Urinary bladder (tissue), 4 donors: ENCODE measurements around the gene POC1A. TPM values are rescaled to one million over a fixed set of nuclear protein-coding genes. Genes with fewer than 3 reads are reported as not detected.

ENCODE experiments used
- DNase-seq: peaks from one replicate; pipeline ENCODE4 v3.0.0-alpha.2; 2015; ENCODE audit errors: extremely low spot score
- H3K27ac ChIP-seq: one replicate; pipeline ENCODE4 v1.5.1; 2013; ENCODE audit warnings: low read depth, mild to moderate bottlenecking, moderate library complexity
- H3K36me3 ChIP-seq: one replicate; pipeline ENCODE4 v1.6.1; 2013; ENCODE audit warnings: mild to moderate bottlenecking, moderate library complexity; ENCODE audit not compliant: insufficient read depth
- H3K4me1 ChIP-seq: one replicate; pipeline ENCODE4 v1.6.1; 2013; ENCODE audit warnings: mild to moderate bottlenecking, moderate library complexity; ENCODE audit not compliant: insufficient read depth
- H3K4me3 ChIP-seq: one replicate; pipeline ENCODE4 v1.5.1; 2013; ENCODE audit warnings: low read depth, low read length
- WGBS: extraction: QIAGEN DNeasy Blood & Tissue Kit; methylation state at CpG from one replicate; pipeline ENCODE4 v1.1.7; 2013; 5-methylcytosine and 5-hydroxymethylcytosine counted together
- polyA plus RNA-seq: library from polyadenylated mRNA; stranded (reverse); fragments of 200-250 nt; gene quantifications from one replicate; pipeline ENCODE4 v1.2.3, GENCODE V29; 2013
- total RNA-seq: library from RNA; depleted of rRNA; stranded (reverse); fragments of >200 nt; gene quantifications from one replicate; pipeline ENCODE4 v1.2.3, GENCODE V29; 2014
- donor health status: healthy with polysubstance abuse.
- donor health status: healthy.

Gene POC1A
- total and polyA plus RNA-seq, 2 donors = 2.5 to 4.2 TPM

- H3K36me3 ChIP-seq = no peaks in the 10 kb centered on the region
- no peak overlapping the region for H3K4me3 ChIP-seq
- no peaks in the 10 kb centered on the region for H3K4me1 ChIP-seq
- DNase-seq = no peak
- WGBS = 86% methylated on average over 5 of the region's 5 CpGs
- H3K27ac ChIP-seq = no peak overlapping the region
Measured at GRCh38 chr3:52069135-52069534, 85.1 kb downstream of the POC1A start.

DNA sequence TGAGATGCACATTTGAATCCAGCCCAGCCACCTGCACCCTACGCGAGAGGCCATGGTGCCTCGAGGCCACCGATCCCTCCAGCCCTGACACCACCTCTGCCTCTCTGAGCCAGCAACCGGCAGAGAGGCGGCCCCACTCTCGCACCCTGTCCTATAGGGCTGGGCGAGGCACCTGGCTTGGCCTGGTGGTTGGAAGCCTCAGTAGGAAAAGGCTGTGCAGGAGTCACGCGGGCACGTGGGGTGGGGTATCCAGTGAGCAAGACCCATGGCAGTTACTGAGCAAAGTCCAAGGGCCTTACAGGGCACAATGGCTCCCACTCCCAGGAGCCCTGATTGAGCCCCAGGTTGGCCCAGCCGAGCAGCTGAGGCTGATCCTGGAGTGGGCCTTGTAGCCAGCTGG lies 85.5 kb downstream of the POC1A start:
- Histone ChIP-seq H3K27ac (no peak overlapping the region), H3K4me3 (no peak overlapping the region), H3K4me1 (no peaks in the 10 kb centered on the region), H3K36me3 (no peaks in the 10 kb centered on the region)
- no peak for DNase-seq
- 86% methylated on average over 12 of the region's 12 CpGs for WGBS

- WGBS = 55% methylated on average over 12 of the region's 12 CpGs
- no peaks in the 10 kb centered on the region for H3K4me1 ChIP-seq
- no peak overlapping the region for H3K27ac ChIP-seq
- H3K4me3 ChIP-seq = no peak overlapping the region
- DNase-seq = peak; percentile 88
- no peaks in the 10 kb centered on the region for H3K36me3 ChIP-seq
Measured at GRCh38 chr3:52068055-52068571, 86.1 kb downstream of the POC1A start.

DNA sequence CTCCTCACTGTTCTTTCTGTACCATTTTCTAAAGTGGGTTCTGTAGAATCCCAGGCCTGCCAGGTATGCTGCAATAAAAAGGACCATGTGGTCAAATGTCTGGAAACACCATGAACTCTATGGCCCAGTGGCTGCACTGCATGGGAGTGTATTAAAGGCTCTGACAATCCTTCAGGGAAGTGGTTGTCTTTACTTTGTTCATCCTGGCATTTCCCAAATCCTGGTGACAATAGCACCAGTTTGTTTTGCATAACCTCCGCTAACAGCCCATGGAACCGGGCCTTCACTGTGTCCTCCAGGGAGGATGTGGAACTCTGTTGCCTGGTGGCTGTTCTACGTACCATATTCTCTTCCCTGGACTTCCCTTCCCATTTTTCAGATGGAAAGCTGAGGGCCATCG lies 86.7 kb downstream of the POC1A start:
- Histone ChIP-seq H3K4me1 (no peaks in the 10 kb centered on the region), H3K4me3 (no peak overlapping the region), H3K36me3 (no peaks in the 10 kb centered on the region), H3K27ac (no peak overlapping the region)
- 81% methylated on average over 4 of the region's 4 CpGs for WGBS
- DNase-seq = no peak

GRCh38 chr3:52067046-52067445 lies 87.2 kb downstream of the POC1A start:
- 86% methylated on average over 8 of the region's 8 CpGs for WGBS
- Histone ChIP-seq H3K36me3 (no peaks in the 10 kb centered on the region), H3K4me3 (no peak overlapping the region), H3K27ac (no peak overlapping the region), H3K4me1 (no peaks in the 10 kb centered on the region)
- no peak for DNase-seq

DNA sequence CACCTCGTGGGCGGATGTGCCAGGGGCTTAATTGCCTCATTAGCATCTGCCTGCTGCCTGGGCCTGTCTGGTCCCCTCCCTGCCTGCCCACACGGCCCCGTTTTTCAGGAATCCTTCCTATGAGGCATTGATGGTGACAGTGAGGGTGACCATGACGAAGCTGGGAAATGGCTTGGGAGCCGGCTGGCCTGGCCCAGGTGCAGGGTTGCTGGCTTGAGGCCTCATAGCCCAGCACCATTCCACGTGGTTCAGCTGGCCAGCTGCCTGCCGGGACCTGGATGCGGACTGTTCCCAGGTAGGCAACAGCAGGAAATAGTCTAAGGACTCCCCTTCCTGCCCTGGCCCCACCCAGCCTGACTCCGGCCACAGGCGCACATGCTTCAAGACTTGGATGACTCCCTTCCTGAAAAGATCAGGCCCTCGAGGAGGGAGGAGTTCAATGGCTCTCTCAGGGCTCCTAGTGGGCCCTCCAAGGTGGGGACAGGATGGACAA lies 88.9 kb downstream of the POC1A start:
- 71% methylated on average over 12 of the region's 12 CpGs for WGBS
- Histone ChIP-seq H3K27ac (no peak overlapping the region), H3K4me1 (no peaks in the 10 kb centered on the region), H3K4me3 (no peak overlapping the region), H3K36me3 (no peaks in the 10 kb centered on the region)
- DNase-seq = no peak

- Histone ChIP-seq H3K4me1 (no peaks in the 10 kb centered on the region), H3K36me3 (no peaks in the 10 kb centered on the region), H3K4me3 (no peak overlapping the region), H3K27ac (no peak overlapping the region)
- DNase-seq = no peak
- 91% methylated on average over 8 of the region's 8 CpGs for WGBS
Measured at GRCh38 chr3:52064561-52064960, 89.7 kb downstream of the POC1A start.

DNA sequence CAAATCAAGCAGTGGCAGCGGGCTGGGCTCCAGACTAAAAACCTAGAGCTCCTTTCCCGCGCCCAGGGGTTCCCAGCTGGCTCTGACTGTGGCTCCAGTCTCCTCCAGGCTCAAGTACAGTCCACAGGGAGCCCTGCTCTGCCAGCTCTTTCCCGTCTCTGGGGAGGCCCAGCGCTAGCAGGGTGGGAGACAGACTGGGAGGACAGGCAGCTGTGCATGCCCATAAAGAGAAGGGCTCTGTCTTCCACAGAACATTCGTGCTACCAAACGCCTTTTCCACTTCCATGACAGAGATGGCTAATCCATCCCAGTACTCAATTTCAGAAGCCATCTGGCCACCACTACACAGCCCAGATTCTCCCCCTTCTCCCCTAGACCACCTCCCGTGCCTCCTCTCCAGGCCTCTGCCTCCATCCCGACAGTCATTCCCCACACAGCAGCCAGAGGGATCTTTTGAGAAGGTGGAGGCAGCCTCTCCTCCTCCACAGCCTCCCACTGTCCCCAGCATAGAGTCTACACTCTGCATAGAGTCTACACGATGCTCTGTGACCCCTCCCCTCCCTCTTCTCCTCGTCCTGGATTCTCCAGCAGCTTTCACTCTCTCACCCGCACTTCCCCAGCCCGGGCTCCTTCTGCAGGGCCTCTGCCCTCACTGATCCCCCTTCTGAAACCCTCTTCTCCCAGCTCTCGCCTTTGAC lies 91.0 kb downstream of the POC1A start:
- no peaks in the 10 kb centered on the region for H3K4me1 ChIP-seq
- H3K27ac ChIP-seq = no peak overlapping the region
- no peaks in the 10 kb centered on the region for H3K36me3 ChIP-seq
- no peak for DNase-seq
- H3K4me3 ChIP-seq = no peak overlapping the region
- WGBS = 70% methylated on average over 14 of the region's 14 CpGs

- H3K4me3 ChIP-seq = no peak overlapping the region
- no peak overlapping the region for H3K27ac ChIP-seq
- H3K36me3 ChIP-seq = no peaks in the 10 kb centered on the region
- DNase-seq = no peak
- H3K4me1 ChIP-seq = no peaks in the 10 kb centered on the region
- 60% methylated on average over 5 of the region's 5 CpGs for WGBS
Measured at GRCh38 chr3:52062505-52062904, 91.7 kb downstream of the POC1A start.

- no peaks in the 10 kb centered on the region for H3K36me3 ChIP-seq
- no peak overlapping the region for H3K27ac ChIP-seq
- DNase-seq = no peak
- no peaks in the 10 kb centered on the region for H3K4me1 ChIP-seq
- H3K4me3 ChIP-seq = no peak overlapping the region
- WGBS = 89% methylated on average over 4 of the region's 4 CpGs
Measured at GRCh38 chr3:52061121-52061910, 92.9 kb downstream of the POC1A start.

DNA sequence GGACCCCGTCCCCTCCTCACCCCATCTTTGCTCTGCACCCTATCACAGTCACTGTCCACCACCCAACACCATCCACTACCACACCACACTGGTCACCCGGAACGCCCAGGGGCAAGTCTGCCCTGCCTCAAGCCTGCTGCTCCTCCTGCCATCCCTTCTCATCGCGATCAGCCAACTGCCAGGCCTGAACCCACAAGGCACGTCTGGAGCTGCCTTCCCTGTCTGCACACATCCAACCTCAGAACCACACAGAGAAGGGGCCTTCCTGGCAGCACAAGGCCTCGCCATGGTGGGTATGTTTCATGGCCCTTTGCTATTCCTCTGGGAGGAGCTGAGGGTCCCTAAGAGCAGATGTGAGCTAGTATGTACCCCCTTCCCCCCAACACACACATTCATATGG lies 94.4 kb downstream of the POC1A start:
- H3K36me3 ChIP-seq = no peaks in the 10 kb centered on the region
- no peak overlapping the region for H3K4me3 ChIP-seq
- no peak overlapping the region for H3K27ac ChIP-seq
- WGBS = 85% methylated on average over 7 of the region's 7 CpGs
- no peaks in the 10 kb centered on the region for H3K4me1 ChIP-seq
- no peak for DNase-seq

DNA sequence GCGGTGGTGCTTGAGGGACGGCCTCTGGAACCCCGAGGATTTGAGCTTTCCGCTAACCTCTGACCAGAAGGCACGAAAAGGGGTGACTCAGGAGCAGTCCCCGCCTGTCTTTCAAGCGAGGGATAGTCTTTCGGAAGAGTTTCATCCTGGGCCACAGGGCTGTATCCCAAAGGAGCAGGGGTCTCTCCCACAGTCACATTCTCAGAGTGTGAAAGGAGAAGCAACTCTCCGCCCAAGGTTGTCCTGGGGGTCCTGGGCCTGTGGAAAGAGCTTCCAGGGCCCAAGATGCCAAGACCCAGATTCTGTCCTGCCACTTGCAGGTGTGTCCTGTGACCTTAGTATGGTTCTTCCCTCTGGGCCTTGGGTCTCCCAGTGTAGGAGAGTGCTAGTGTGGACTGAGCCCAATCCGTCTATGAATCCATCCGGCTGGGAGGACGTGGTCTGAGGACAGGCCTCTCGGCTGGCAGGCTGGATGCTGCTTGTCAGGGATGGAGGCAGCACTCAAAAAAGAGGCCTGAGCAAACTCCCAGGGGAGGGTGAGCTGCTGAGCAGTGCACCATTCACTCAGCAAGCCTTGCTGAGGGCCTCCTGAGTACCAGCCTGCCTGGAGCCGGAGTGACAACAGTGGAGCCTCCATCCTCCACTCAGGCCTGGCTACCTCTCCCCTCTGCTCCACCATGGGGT lies 96.3 kb downstream of the POC1A start:
- Histone ChIP-seq H3K36me3 (no peaks in the 10 kb centered on the region), H3K4me3 (peak overlapping the region; percentile 5), H3K27ac (peak overlapping the region; percentile 53), H3K4me1 (peaks cover 2% of the 10 kb centered on the region)
- DNase-seq = no peak
- 67% methylated on average over 14 of the region's 14 CpGs for WGBS

- peak overlapping the region; percentile 89 for H3K4me3 ChIP-seq
- no peaks in the 10 kb centered on the region for H3K36me3 ChIP-seq
- peak overlapping the region; percentile 53 for H3K27ac ChIP-seq
- peak; percentile 98 for DNase-seq
- H3K4me1 ChIP-seq = peaks cover 2% of the 10 kb centered on the region
- WGBS = under 1% methylated on average over 55 of the region's 55 CpGs
Measured at GRCh38 chr3:52056968-52057811, 97.0 kb downstream of the POC1A start.
